ENCODE measurements around the gene ODC1.

Gene ODC1

DNA sequence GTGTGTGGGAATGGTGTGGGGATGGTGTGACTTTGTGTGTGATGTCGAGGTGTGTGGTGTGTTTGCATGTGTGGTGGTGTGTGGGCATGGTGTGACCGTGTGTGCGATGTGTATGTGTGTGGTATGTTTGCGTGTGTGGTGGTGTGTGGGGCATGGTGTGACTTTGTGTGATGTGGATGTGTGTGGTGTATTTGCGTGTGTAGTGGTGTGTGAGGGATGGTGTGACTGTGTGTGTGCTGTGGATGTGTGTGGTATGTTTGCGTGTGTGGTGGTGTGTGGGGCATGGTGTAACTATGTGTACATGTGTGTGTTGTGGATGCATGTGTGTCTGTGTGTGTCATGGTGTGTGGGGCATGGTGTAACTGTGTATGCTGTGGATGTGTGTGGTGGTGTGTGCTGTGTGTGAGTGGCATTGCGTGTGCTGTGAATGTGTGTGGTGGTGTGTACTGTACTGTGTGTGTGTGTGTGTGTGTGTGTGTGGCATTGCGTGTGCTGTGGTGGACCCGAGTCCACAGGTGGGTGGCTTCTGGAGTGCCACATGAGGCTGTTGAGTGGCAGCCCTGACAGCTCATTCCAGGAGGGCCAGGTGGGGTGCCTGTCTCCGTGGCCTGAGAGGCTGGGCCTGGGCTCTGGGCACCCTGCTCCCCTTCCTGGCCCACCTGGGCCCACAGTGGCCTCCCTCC, 14.7 kb downstream of the ODC1 start:
- TF ChIP-seq TCF12 (IDR thresholded peaks at IDR 0.05; ENCODE audit: low read depth): no peak
- no peak for TF ChIP-seq REST (IDR thresholded peaks at IDR 0.05; ENCODE audit: low read depth)
- TF ChIP-seq EGR1 (IDR thresholded peaks at IDR 0.05): no peak
- TF ChIP-seq CEBPB (IDR thresholded peaks at IDR 0.05): no peak

DNA sequence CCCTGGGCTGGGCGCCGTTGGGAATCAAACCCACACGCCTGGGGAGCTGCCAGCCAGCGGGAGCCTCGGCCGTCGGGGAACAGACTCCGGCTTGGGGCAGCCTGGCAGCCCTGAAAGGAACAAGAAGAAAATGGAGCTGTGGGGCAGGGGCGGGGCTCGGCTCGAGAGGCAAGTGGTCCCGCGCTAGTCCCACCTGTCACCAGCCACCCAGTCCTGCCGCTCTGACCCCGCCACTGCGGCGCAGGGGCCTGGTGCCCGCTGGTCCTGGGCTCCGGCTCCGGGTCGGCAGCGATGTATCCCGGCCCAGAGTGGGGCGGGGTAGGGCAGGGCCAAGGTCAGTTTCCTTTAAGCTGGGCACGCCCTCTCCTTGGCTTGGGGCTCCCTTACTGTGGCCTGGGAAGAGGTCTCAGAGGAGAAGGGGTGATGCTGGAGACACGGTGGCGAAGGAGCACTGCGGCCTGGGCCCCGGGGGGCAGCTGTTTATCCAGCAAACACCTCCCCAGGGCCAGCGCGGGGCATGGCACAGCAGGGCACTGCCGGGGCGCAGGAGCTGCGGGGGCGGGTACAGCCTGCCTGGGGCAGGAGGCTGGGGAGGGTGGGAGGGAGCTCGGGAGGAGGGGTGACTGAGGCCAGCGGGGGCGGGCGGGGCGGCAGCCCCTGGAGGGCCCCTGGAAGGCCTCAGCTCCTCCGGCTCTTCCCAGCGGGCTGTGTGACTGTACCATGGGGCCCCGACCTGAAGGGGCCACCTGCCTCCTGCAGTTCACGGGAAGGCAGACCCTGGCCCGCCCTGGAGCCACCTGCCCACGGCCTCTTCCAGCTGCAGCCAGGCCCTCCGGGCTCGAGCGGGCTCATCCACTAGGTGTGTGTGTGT, 15.6 kb downstream of the ODC1 start:
- TF ChIP-seq EGR1 (IDR thresholded peaks at IDR 0.05) (peak; percentile 86), FOXM1 (IDR thresholded peaks at IDR 0.05; ENCODE audit: borderline replicate concordance, low read depth) (no peak), RAD21 (IDR thresholded peaks at IDR 0.05; ENCODE audit: low read depth) (no peak), ZBTB7A (IDR thresholded peaks at IDR 0.05; ENCODE audit: low read depth) (peak; percentile 63; the same call in 1 of the 2 replicates), EP300 (IDR thresholded peaks at IDR 0.05; ENCODE audit: borderline replicate concordance) (no peak)

GRCh38 chr2:10431797-10432196, 16.3 kb downstream of the ODC1 start:
- TF ChIP-seq REST (IDR thresholded peaks at IDR 0.05; ENCODE audit: low read depth) (no peak), ZBTB7A (IDR thresholded peaks at IDR 0.05; ENCODE audit: low read depth) (no peak), TAF1 (IDR thresholded peaks at IDR 0.05; ENCODE audit: low read depth) (no peak), EP300 (IDR thresholded peaks at IDR 0.05; ENCODE audit: borderline replicate concordance) (no peak), CREB1 (IDR thresholded peaks at IDR 0.05; ENCODE audit: low read depth) (no peak), YY1 (IDR thresholded peaks at IDR 0.05; ENCODE audit: low read depth) (no peak), USF1 (IDR thresholded peaks at IDR 0.05) (no peak), EGR1 (IDR thresholded peaks at IDR 0.05) (no peak), TCF12 (IDR thresholded peaks at IDR 0.05; ENCODE audit: low read depth) (no peak), MAX (IDR thresholded peaks at IDR 0.05) (no peak), RAD21 (IDR thresholded peaks at IDR 0.05; ENCODE audit: low read depth) (no peak), FOXM1 (IDR thresholded peaks at IDR 0.05; ENCODE audit: borderline replicate concordance, low read depth) (no peak), TEAD4 (IDR thresholded peaks at IDR 0.05) (no peak), NFIC (IDR thresholded peaks at IDR 0.05) (no peak), CEBPB (IDR thresholded peaks at IDR 0.05) (no peak)

DNA sequence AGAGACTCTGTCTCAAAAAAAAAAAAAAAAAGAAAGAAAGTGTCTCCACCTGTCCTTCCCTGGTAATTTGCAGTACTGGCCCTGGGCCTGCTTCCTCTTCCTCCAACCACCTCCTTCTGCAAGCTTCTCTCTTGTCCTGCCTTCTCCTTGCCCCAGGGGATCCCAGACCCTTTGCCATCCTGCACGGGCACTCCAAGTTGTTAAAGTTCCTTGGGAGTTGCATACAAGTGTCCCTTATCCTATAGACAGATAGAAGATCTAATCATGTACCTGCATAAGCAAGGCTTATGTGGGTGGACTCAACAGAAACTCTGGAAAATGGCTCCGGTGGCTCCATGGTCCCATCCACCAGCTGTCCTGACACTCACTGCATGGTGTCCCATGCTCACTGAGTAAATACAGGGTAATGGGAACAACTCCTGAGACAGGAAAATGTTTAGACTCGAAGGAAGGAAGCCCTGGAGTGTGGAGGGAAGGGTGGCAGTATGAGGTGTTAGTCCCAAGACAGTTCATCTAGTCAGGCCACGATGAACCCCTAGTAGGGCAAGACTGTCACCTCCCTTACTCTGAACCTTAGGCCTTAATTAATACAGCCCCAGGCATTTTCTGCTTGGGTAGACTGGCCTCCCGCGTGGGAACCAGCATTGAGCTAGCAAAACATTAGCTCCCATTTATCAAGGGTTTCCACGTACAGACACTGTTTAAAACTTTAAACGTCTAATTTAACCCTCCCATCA, 17.1 kb downstream of the ODC1 start:
- TF ChIP-seq REST (IDR thresholded peaks at IDR 0.05; ENCODE audit: low read depth) (no peak), TAF1 (IDR thresholded peaks at IDR 0.05; ENCODE audit: low read depth) (no peak), ZBTB7A (IDR thresholded peaks at IDR 0.05; ENCODE audit: low read depth) (no peak), EGR1 (IDR thresholded peaks at IDR 0.05) (no peak), MAX (IDR thresholded peaks at IDR 0.05) (no peak), USF1 (IDR thresholded peaks at IDR 0.05) (no peak), TEAD4 (IDR thresholded peaks at IDR 0.05) (no peak), YY1 (IDR thresholded peaks at IDR 0.05; ENCODE audit: low read depth) (no peak)

Measured in Ishikawa (cell line).